ENCODE data around the gene ALDH1L2. TPM values are rescaled to one million over a fixed set of nuclear protein-coding genes. Genes with fewer than 3 reads are reported as not detected.
"Not testable (repeated sequence)": the region's sequence is repeated elsewhere in the genome, so short reads cannot be mapped to it uniquely, and the experiment has no call there.

Gene ALDH1L2
- total RNA-seq, 1 experiment from 2014 or later: 2.2 TPM

DNA sequence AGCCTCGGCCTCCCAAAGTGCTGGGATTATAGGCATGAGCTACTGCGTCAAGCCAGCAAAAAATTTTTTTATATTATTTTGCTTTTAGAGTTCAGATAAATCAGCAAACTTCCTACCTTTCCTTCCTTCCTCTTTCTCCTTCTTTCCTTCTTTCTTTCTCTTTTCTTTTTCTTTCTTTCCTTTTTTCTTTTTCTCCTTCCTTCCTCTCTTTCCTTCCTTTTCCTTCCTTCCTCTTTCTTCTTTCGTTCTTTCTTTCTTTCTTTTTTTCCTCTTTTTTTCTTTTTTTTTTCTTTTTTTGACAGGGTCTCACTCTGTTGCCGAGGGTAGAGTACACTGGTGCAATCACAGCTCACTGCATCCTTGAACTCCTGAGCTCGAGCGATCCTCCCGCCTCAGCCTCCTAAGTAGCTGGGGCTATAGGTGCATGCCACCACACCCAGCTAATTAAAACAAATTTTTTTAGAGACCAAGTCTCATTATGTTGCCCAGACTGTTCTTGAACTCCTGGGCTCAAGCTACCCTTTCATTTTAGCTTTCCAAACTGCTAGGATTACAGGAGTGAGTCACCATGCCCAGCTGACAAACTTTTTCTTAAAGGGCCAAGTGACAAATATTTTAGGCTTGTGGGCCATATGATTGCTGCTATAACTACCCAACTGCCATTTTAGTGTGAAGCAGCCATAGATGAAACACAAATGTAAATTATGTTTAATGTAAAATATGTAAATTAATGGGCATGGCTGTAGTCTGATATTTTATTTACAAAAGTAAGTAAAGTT lies 16.1 kb upstream of the ALDH1L2 start:
- Histone ChIP-seq H2AFZ (no peak overlapping the region), H3K4me3 (no peak overlapping the region), H3K36me3 (ENCODE audit: low read depth) (no peaks in the 10 kb centered on the region), H3K4me2 (peak overlapping the region; percentile 53), H3K9me3 (ENCODE audit: insufficient read depth, low read depth) (0 out of 2 replicates have a peak, but pooled peaks cover 6% of the 10 kb centered on the region), H3K4me1 (replicated peaks; ENCODE audit: insufficient read depth) (peaks cover 13% of the 10 kb centered on the region), H3K27ac (no peak overlapping the region), H4K20me1 (ENCODE audit: insufficient read depth) (no peaks in the 10 kb centered on the region), H3K79me2 (ENCODE audit: low read depth) (no peaks in the 10 kb centered on the region), H3F3A (ENCODE audit: insufficient read depth, low read depth) (peaks cover 5% of the 10 kb centered on the region; the same call in 1 of the 2 replicates), H3K9me2 (ENCODE audit: insufficient read depth) (no peaks in the 10 kb centered on the region), H3K27me3 (ENCODE audit: insufficient read depth, low read depth) (no peaks in the 10 kb centered on the region)
- no TSS peak for BruUV-seq (replicated peaks)
- ChIA-PET CTCF (interaction anchor here (0.6 kb wide), 1 partner anchor 895 kb away, joined by 3 read pairs; no protein-coding TSS in a partner anchor), POLR2A (ENCODE audit: unreplicated experiment) (interaction anchor here (1.0 kb wide), 1 partner anchor 9 kb away, joined by 4 read pairs; no protein-coding TSS in a partner anchor)
- TF ChIP-seq EZH2 (IDR thresholded peaks at IDR 0.05; ENCODE audit: low read depth): no peak
- TF ChIP-seq CTCF (conservative IDR thresholded peaks at IDR 0.05): no peak
- DNase-seq: peak; percentile 14 to 62
- intact Hi-C loops (cut with micrococcal nuclease; ENCODE audit: unreplicated experiment): loop anchor here (5.0 to 10.0 kb wide), 2 partner anchors 38 to 896 kb away; no protein-coding TSS in a partner anchor

GRCh38 chr12:105099356-105099755 lies 15.1 kb upstream of the ALDH1L2 start:
- no peaks in the 10 kb centered on the region for H3K36me3 ChIP-seq (ENCODE audit: low read depth)
- no peaks in the 10 kb centered on the region for H3K9me2 ChIP-seq (ENCODE audit: insufficient read depth)
- intact Hi-C loops (cut with micrococcal nuclease; ENCODE audit: unreplicated experiment): no loop called here
- H3K4me1 ChIP-seq (replicated peaks; ENCODE audit: insufficient read depth): peaks cover 13% of the 10 kb centered on the region
- H2AFZ ChIP-seq: no peak overlapping the region
- peaks cover 5% of the 10 kb centered on the region; the same call in 1 of the 2 replicates for H3F3A ChIP-seq (ENCODE audit: insufficient read depth, low read depth)
- H3K79me2 ChIP-seq (ENCODE audit: low read depth): no peaks in the 10 kb centered on the region
- no peaks in the 10 kb centered on the region for H3K27me3 ChIP-seq (ENCODE audit: insufficient read depth, low read depth)
- POLR2A ChIA-PET (ENCODE audit: unreplicated experiment): no interaction called here
- CTCF ChIA-PET: no interaction called here
- no peak overlapping the region for H3K4me3 ChIP-seq
- no TSS peak for BruUV-seq (replicated peaks)
- H3K4me2 ChIP-seq: no peak overlapping the region
- H3K9me3 ChIP-seq (ENCODE audit: insufficient read depth, low read depth): peaks cover 6% of the 10 kb centered on the region; the same call in 1 of the 2 replicates
- no peaks in the 10 kb centered on the region for H4K20me1 ChIP-seq (ENCODE audit: insufficient read depth)
- no peak for DNase-seq
- TF ChIP-seq CTCF (conservative IDR thresholded peaks at IDR 0.05): no peak
- no peak for TF ChIP-seq EZH2 (IDR thresholded peaks at IDR 0.05; ENCODE audit: low read depth)
- no peak overlapping the region for H3K27ac ChIP-seq

DNA sequence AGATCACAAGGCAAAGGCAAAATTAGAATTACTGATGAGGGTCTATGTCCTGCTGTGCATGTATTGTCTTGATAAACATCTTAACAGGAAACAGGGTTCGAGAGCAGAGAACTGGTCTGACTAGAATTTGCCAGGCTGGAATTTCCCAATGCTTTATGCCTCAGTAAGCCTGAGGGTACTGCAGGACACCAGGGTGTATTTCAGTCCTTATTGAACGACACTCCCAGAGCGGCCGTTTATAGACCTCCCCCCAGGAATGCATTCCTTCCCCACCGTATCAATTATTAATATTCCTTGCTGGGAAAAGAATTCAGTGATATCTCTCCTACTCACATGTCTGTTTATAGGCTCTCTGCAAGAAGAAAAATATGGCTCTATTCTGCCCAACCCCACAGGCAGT lies 11.1 kb upstream of the ALDH1L2 start:
- H3K9me2 ChIP-seq (ENCODE audit: insufficient read depth); H3K27me3 ChIP-seq (ENCODE audit: insufficient read depth, low read depth); CTCF ChIA-PET; intact Hi-C loops (cut with micrococcal nuclease; ENCODE audit: unreplicated experiment); H3K4me2 ChIP-seq; H2AFZ ChIP-seq; H3K4me3 ChIP-seq; H3K27ac ChIP-seq; H4K20me1 ChIP-seq (ENCODE audit: insufficient read depth); H3K36me3 ChIP-seq (ENCODE audit: low read depth); BruUV-seq (replicated peaks); POLR2A ChIA-PET (ENCODE audit: unreplicated experiment); H3F3A ChIP-seq (ENCODE audit: insufficient read depth, low read depth); H3K79me2 ChIP-seq (ENCODE audit: low read depth): not testable (repeated sequence)
- H3K9me3 ChIP-seq (ENCODE audit: insufficient read depth, low read depth): peaks cover 12% of the 10 kb centered on the region
- H3K4me1 ChIP-seq (replicated peaks; ENCODE audit: insufficient read depth): peaks cover 10% of the 10 kb centered on the region
- peak in 1 of 2 experiments; percentile 42 for DNase-seq
